ENCODE measurements around the gene DLG5. TPM values are rescaled to one million over a fixed set of nuclear protein-coding genes. Genes with fewer than 3 reads are reported as not detected.

Gene DLG5
- total and polyA plus RNA-seq, 10 of the 15 experiments (the other 5 are each of a cell fraction or from before 2014, with no cell fraction given) = 0.18 to 6.6 (median 2.7) TPM

DNA sequence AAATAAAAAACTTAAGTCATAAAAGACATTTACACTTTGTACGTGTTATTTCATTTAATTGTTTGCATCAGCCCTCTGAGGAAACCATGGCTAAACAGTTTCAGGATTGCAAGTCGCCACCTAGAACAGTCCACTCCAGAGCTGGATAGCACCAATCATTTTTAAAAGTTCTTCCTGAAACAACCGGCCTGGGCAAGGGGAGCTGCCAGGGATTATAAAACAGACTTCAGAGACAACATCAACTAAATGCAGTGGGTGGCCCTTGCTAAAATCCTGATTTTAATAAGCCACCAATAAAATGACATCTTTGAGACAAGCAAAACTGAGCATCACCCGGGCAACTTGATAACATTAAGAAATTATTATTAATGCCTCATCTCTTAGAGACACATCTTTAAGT is 13.5 kb downstream of the DLG5 start:
- Histone ChIP-seq H4K20me1 (ENCODE audit: control insufficient read depth, insufficient read depth) (no peaks in the 10 kb centered on the region), H3K4me2 (ENCODE audit: control insufficient read depth, insufficient read depth) (no peak overlapping the region), H3K4me3 (no peak overlapping the region), H2AFZ (ENCODE audit: control insufficient read depth, low read depth, low read length) (no peak overlapping the region), H3K9me3 (replicated peaks; ENCODE audit: control insufficient read depth, insufficient read depth, low read length) (no peaks in the 10 kb centered on the region), H3K36me3 (ENCODE audit: control insufficient read depth in 2 of 2, insufficient read depth in 2 of 2, low read length in 1 of 2) (no peaks in the 10 kb centered on the region), H3K27me3 (replicated peaks in 1 of 2; ENCODE audit: control insufficient read depth in 2 of 2, insufficient read depth in 2 of 2, low read length in 1 of 2) (no peaks in the 10 kb centered on the region), H3K27ac (ENCODE audit: control insufficient read depth, insufficient read depth) (no peak overlapping the region), H3K9ac (ENCODE audit: control insufficient read depth, insufficient read depth, low read length) (no peak overlapping the region), H3K79me2 (ENCODE audit: control insufficient read depth, insufficient read depth, low read length) (no peaks in the 10 kb centered on the region), H3K4me1 (ENCODE audit: control insufficient read depth, insufficient read depth, low read length) (no peaks in the 10 kb centered on the region)
- in situ Hi-C loops (cut with MboI) (no loop called here), intact Hi-C loops (cut with micrococcal nuclease; ENCODE audit: unreplicated experiment) (no loop called here)
- no peak for DNase-seq (ENCODE audit: low read depth, low spot score)
- no peak for ATAC-seq
- FAIRE-seq = no peak
- SMC1A ChIA-PET (ENCODE audit: uncharacterized antibody, unreplicated experiment) = interaction anchor here (1.9 kb wide), 1 partner anchor 8 kb away, joined by 7 read pairs; no protein-coding TSS in a partner anchor
- RAD21 ChIA-PET (ENCODE audit: unreplicated experiment) = no interaction called here
- CTCF ChIA-PET = no interaction called here
- BruUV-seq (replicated peaks) = no TSS peak
- POLR2A ChIA-PET = no interaction called here
- 60% methylated on average over 4 of the region's 4 CpGs for WGBS (ENCODE audit: insufficient coverage, insufficient replicate concordance, low lambda C conversion rate, missing lambda C conversion rate)
- TF ChIP-seq RELA (IDR thresholded peaks at IDR 0.05; ENCODE audit: borderline replicate concordance, partially characterized antibody) (no peak), ETV6 (conservative IDR thresholded peaks at IDR 0.05 in 1 of 2, IDR thresholded peaks at IDR 0.05 in 1 of 2; ENCODE audit: borderline replicate concordance in 1 of 2, low read depth in 1 of 2) (no peak), SPI1 (IDR thresholded peaks at IDR 0.05; ENCODE audit: borderline replicate concordance, insufficient read depth, low read depth, low read length) (no peak), NR2C1 (IDR thresholded peaks at IDR 0.05) (no peak), HDAC2 (IDR thresholded peaks at IDR 0.05) (no peak), CEBPB (IDR thresholded peaks at IDR 0.05; ENCODE audit: borderline replicate concordance in 1 of 2, low read depth in 2 of 2, low read length in 2 of 2) (no peak), STAT3 (IDR thresholded peaks at IDR 0.05; ENCODE audit: low read depth, low read length) (no peak), KLF5 (IDR thresholded peaks at IDR 0.05; ENCODE audit: partially characterized antibody) (no peak), NFXL1 (IDR thresholded peaks at IDR 0.05; ENCODE audit: borderline replicate concordance) (no peak)
- TF ChIP-seq, protein P1, sequence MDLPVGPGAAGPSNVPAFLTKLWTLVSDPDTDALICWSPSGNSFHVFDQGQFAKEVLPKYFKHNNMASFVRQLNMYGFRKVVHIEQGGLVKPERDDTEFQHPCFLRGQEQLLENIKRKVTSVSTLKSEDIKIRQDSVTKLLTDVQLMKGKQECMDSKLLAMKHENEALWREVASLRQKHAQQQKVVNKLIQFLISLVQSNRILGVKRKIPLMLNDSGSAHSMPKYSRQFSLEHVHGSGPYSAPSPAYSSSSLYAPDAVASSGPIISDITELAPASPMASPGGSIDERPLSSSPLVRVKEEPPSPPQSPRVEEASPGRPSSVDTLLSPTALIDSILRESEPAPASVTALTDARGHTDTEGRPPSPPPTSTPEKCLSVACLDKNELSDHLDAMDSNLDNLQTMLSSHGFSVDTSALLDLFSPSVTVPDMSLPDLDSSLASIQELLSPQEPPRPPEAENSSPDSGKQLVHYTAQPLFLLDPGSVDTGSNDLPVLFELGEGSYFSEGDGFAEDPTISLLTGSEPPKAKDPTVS (IDR thresholded peaks at IDR 0.05; ENCODE audit: low read depth, low read length) = no peak
- TF ChIP-seq, protein P2, sequence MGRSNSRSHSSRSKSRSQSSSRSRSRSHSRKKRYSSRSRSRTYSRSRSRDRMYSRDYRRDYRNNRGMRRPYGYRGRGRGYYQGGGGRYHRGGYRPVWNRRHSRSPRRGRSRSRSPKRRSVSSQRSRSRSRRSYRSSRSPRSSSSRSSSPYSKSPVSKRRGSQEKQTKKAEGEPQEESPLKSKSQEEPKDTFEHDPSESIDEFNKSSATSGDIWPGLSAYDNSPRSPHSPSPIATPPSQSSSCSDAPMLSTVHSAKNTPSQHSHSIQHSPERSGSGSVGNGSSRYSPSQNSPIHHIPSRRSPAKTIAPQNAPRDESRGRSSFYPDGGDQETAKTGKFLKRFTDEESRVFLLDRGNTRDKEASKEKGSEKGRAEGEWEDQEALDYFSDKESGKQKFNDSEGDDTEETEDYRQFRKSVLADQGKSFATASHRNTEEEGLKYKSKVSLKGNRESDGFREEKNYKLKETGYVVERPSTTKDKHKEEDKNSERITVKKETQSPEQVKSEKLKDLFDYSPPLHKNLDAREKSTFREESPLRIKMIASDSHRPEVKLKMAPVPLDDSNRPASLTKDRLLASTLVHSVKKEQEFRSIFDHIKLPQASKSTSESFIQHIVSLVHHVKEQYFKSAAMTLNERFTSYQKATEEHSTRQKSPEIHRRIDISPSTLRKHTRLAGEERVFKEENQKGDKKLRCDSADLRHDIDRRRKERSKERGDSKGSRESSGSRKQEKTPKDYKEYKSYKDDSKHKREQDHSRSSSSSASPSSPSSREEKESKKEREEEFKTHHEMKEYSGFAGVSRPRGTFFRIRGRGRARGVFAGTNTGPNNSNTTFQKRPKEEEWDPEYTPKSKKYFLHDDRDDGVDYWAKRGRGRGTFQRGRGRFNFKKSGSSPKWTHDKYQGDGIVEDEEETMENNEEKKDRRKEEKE (IDR thresholded peaks at IDR 0.05) = no peak
- TF ChIP-seq, protein P3, sequence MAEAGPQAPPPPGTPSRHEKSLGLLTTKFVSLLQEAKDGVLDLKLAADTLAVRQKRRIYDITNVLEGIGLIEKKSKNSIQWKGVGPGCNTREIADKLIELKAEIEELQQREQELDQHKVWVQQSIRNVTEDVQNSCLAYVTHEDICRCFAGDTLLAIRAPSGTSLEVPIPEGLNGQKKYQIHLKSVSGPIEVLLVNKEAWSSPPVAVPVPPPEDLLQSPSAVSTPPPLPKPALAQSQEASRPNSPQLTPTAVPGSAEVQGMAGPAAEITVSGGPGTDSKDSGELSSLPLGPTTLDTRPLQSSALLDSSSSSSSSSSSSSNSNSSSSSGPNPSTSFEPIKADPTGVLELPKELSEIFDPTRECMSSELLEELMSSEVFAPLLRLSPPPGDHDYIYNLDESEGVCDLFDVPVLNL (IDR thresholded peaks at IDR 0.05; ENCODE audit: low read depth, low read length) = no peak
- TF ChIP-seq, protein P4, sequence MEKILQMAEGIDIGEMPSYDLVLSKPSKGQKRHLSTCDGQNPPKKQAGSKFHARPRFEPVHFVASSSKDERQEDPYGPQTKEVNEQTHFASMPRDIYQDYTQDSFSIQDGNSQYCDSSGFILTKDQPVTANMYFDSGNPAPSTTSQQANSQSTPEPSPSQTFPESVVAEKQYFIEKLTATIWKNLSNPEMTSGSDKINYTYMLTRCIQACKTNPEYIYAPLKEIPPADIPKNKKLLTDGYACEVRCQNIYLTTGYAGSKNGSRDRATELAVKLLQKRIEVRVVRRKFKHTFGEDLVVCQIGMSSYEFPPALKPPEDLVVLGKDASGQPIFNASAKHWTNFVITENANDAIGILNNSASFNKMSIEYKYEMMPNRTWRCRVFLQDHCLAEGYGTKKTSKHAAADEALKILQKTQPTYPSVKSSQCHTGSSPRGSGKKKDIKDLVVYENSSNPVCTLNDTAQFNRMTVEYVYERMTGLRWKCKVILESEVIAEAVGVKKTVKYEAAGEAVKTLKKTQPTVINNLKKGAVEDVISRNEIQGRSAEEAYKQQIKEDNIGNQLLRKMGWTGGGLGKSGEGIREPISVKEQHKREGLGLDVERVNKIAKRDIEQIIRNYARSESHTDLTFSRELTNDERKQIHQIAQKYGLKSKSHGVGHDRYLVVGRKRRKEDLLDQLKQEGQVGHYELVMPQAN (conservative IDR thresholded peaks at IDR 0.05) = no peak
- TF ChIP-seq, protein P5, sequence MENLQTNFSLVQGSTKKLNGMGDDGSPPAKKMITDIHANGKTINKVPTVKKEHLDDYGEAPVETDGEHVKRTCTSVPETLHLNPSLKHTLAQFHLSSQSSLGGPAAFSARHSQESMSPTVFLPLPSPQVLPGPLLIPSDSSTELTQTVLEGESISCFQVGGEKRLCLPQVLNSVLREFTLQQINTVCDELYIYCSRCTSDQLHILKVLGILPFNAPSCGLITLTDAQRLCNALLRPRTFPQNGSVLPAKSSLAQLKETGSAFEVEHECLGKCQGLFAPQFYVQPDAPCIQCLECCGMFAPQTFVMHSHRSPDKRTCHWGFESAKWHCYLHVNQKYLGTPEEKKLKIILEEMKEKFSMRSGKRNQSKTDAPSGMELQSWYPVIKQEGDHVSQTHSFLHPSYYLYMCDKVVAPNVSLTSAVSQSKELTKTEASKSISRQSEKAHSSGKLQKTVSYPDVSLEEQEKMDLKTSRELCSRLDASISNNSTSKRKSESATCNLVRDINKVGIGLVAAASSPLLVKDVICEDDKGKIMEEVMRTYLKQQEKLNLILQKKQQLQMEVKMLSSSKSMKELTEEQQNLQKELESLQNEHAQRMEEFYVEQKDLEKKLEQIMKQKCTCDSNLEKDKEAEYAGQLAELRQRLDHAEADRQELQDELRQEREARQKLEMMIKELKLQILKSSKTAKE (IDR thresholded peaks at IDR 0.05; ENCODE audit: low read depth, poor library complexity, severe bottlenecking) = no peak
